Transverse colon (tissue), 4 donors: ENCODE data around the gene TMEM212.

Experiments
- EP300 ChIP-seq: sonication (generic); formaldehyde crosslinking; IDR thresholded peaks from one replicate; pipeline ENCODE4 v1.6.1; 2017; ENCODE audit warnings: antibody characterized with exemption, low read depth
- POLR2A ChIP-seq: fragments of 450-650 bp; IDR thresholded peaks from one replicate; pipeline ENCODE4 v1.6.1; 2016; ENCODE audit warnings: antibody characterized with exemption, mild to moderate bottlenecking, moderate library complexity
- POLR2AphosphoS5 ChIP-seq, 3 donors: sonication (generic); formaldehyde crosslinking; IDR thresholded peaks; one replicate each; pipeline ENCODE4 v1.6.1; 2016; ENCODE audit warnings: antibody characterized with exemption in 3 of 3
- TF ChIP-seq, protein P1 (sequence below), 5 experiments: fragments of 200-600 bp in 3 of 5; fragments of 450-650 bp in 2 of 5; sonication (generic) in 3 of 5; IDR thresholded peaks; 1 replicate in 2 of 5; 2 replicates in 3 of 5; pipeline ENCODE4 v1.5.1; 2016 to 2017; ENCODE audit warnings: antibody characterized with exemption in 5 of 5, inconsistent platforms in 3 of 5, mild to moderate bottlenecking in 2 of 5, moderate library complexity in 1 of 5

DNA sequence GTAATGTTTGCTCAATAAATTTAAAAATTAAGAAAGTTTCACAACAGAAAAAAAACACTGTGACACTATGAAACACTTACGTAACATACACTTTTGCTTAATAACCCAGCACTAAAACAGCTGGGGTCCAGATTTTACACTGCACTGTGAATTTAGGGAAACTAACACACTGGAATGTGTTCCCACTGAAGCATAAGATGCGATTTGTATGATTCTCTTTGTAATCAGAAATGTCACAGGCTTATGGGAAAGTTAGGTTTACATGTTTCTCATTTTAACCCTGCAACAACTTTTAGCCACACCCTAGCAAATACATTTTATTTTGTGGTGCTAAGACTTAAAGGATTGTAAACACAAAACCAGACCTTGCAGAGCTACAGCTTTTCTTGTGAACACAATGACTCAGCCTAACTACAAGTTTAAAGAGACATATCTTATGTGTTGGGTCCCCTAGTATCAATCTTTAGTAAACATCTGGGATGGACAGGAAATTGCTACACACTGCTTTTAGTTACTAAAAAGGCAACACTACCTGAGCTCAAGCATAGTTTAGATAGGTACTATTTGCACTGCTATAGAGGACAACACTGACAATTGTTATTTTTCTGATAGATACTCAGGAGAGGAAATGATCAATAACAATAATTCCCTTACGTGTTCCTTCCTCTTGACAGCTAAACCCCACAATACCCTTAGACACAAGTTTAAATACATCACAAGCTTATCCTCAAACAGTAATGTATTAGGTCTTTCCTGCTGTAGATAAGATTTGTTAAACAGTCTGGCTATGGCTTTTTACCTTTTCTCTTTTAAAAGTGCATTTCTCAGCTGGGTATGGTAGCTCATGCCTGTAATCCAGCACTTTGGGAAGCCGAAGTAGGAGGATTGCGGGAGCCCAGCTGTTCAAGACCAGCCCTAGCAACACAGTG lies 36.7 kb upstream of the TMEM212 start:
- TF ChIP-seq, protein P1, sequence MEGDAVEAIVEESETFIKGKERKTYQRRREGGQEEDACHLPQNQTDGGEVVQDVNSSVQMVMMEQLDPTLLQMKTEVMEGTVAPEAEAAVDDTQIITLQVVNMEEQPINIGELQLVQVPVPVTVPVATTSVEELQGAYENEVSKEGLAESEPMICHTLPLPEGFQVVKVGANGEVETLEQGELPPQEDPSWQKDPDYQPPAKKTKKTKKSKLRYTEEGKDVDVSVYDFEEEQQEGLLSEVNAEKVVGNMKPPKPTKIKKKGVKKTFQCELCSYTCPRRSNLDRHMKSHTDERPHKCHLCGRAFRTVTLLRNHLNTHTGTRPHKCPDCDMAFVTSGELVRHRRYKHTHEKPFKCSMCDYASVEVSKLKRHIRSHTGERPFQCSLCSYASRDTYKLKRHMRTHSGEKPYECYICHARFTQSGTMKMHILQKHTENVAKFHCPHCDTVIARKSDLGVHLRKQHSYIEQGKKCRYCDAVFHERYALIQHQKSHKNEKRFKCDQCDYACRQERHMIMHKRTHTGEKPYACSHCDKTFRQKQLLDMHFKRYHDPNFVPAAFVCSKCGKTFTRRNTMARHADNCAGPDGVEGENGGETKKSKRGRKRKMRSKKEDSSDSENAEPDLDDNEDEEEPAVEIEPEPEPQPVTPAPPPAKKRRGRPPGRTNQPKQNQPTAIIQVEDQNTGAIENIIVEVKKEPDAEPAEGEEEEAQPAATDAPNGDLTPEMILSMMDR (IDR thresholded peaks at IDR 0.05), result no peak
- TF ChIP-seq POLR2A, result no peak
- peak in 2 of 3 donors; percentile 26 to 44 for TF ChIP-seq POLR2AphosphoS5 (IDR thresholded peaks at IDR 0.05)
- no peak for TF ChIP-seq EP300
